GM21723 (cell line): ENCODE results near the gene DNAI7.

Source experiments
- ATAC-seq: cut with Tn5 transposase; IDR thresholded peaks from one replicate; pipeline ENCODE4 v1.9.1; 2021; ENCODE audit warnings: mild to moderate bottlenecking, moderate library complexity; ENCODE audit not compliant: unreplicated experiment

DNAI7 gene

GRCh38 chr12:25186038-25186787 lies 8.7 kb downstream of the DNAI7 start:
- ATAC-seq = peak; percentile 64

- no peak for ATAC-seq
Measured at GRCh38 chr12:25184132-25184531, 10.8 kb downstream of the DNAI7 start.

- ATAC-seq = no peak
Measured at GRCh38 chr12:25182765-25183164, 12.2 kb downstream of the DNAI7 start.

- ATAC-seq = no peak
Measured at GRCh38 chr12:25162866-25163265, 32.1 kb downstream of the DNAI7 start.

GRCh38 chr12:25156061-25156460 lies 38.9 kb downstream of the DNAI7 start:
- ATAC-seq = no peak

- ATAC-seq = peak; percentile 70
Measured at GRCh38 chr12:25155022-25155576, 39.9 kb downstream of the DNAI7 start.

- no peak for ATAC-seq
Measured at GRCh38 chr12:25152055-25152454, 42.9 kb downstream of the DNAI7 start.

GRCh38 chr12:25151476-25151875 lies 43.5 kb downstream of the DNAI7 start:
- no peak for ATAC-seq

- no peak for ATAC-seq
Measured at GRCh38 chr12:25146686-25147085, 48.3 kb downstream of the DNAI7 start.

- ATAC-seq = no peak
Measured at GRCh38 chr12:25135531-25136154, 59.3 kb downstream of the DNAI7 start.

GRCh38 chr12:25131270-25131669 lies 63.7 kb downstream of the DNAI7 start:
- ATAC-seq = no peak

GRCh38 chr12:25130741-25131188 lies 64.2 kb downstream of the DNAI7 start:
- ATAC-seq = no peak

GRCh38 chr12:25126746-25127145 lies 68.2 kb downstream of the DNAI7 start:
- ATAC-seq = no peak

- ATAC-seq = no peak
Measured at GRCh38 chr12:25126101-25126500, 68.9 kb downstream of the DNAI7 start.

- no peak for ATAC-seq
Measured at GRCh38 chr12:25124493-25124892, 70.5 kb downstream of the DNAI7 start.

- ATAC-seq = no peak
Measured at GRCh38 chr12:25123126-25123525, 71.8 kb downstream of the DNAI7 start.

GRCh38 chr12:25121916-25122315 lies 73.0 kb downstream of the DNAI7 start:
- ATAC-seq = no peak

- ATAC-seq = no peak
Measured at GRCh38 chr12:25121110-25121509, 73.8 kb downstream of the DNAI7 start.

GRCh38 chr12:25119020-25119419 lies 75.9 kb downstream of the DNAI7 start:
- ATAC-seq = no peak

GRCh38 chr12:25115677-25116076 lies 79.3 kb downstream of the DNAI7 start:
- no peak for ATAC-seq

GRCh38 chr12:25113651-25114050 lies 81.3 kb downstream of the DNAI7 start:
- no peak for ATAC-seq

- no peak for ATAC-seq
Measured at GRCh38 chr12:25110260-25110659, 84.7 kb downstream of the DNAI7 start.
